HepG2 (cell line): Measurements from ENCODE around the gene ALLC. TPM values are rescaled to one million over a fixed set of nuclear protein-coding genes. Genes with fewer than 3 reads are reported as not detected.
A peak's percentile ranks its signal among the peaks of the same experiment; 100 is the strongest.

ENCODE experiments used
- MIER2 ChIP-seq: IDR thresholded peaks from 2 replicates; pipeline ENCODE4 v1.6.1; 2016; ENCODE audit warnings: missing biosample characterization, missing genetic modification reagents
- RBAK ChIP-seq: sonication (generic); formaldehyde crosslinking; IDR thresholded peaks from 2 replicates; pipeline ENCODE4 v1.5.1; 2020; ENCODE audit warnings: mild to moderate bottlenecking, missing genetic modification reagents
- RNF2 ChIP-seq: fragments of 450-650 bp; conservative IDR thresholded peaks from 2 replicates; pipeline ENCODE4 v1.6.1; 2016; ENCODE audit warnings: low read depth
- RORA ChIP-seq: sonication (generic); formaldehyde crosslinking; IDR thresholded peaks from 2 replicates; pipeline ENCODE4 v1.5.0; 2020; ENCODE audit warnings: mild to moderate bottlenecking, missing genetic modification reagents, moderate library complexity
- SNAI1 ChIP-seq: sonication (generic); formaldehyde crosslinking; IDR thresholded peaks from 2 replicates; pipeline ENCODE4 v1.5.0; 2020; ENCODE audit warnings: mild to moderate bottlenecking, missing genetic modification reagents, borderline replicate concordance
- SRF ChIP-seq: IDR thresholded peaks from 2 replicates; pipeline ENCODE4 v1.6.1; 2011; ENCODE audit warnings: mild to moderate bottlenecking, low read depth, low read length, moderate library complexity
- ZIK1 ChIP-seq: sonication (generic); formaldehyde crosslinking; IDR thresholded peaks from 2 replicates; pipeline ENCODE4 v1.5.0; 2020; ENCODE audit warnings: mild to moderate bottlenecking, low read depth, missing genetic modification reagents, borderline replicate concordance
- ZNF224 ChIP-seq: sonication (generic); formaldehyde crosslinking; IDR thresholded peaks from 2 replicates; pipeline ENCODE4 v1.5.0; 2020; ENCODE audit warnings: mild to moderate bottlenecking, missing genetic modification reagents
- ZNF253 ChIP-seq: sonication (generic); formaldehyde crosslinking; IDR thresholded peaks from 2 replicates; pipeline ENCODE4 v1.8.0; 2022; ENCODE audit warnings: mild to moderate bottlenecking, missing genetic modification reagents, borderline replicate concordance
- ZNF30 ChIP-seq: sonication (generic); formaldehyde crosslinking; IDR thresholded peaks from 2 replicates; pipeline ENCODE4 v1.5.0; 2020; ENCODE audit warnings: mild to moderate bottlenecking, missing genetic modification reagents
- ZNF367 ChIP-seq: sonication (generic); formaldehyde crosslinking; IDR thresholded peaks from 2 replicates; pipeline ENCODE4 v1.4.0; 2020; ENCODE audit warnings: missing genetic modification reagents, borderline replicate concordance
- ZNF556 ChIP-seq: sonication (generic); formaldehyde crosslinking; IDR thresholded peaks from 2 replicates; pipeline ENCODE4 v1.4.0; 2020; ENCODE audit warnings: mild to moderate bottlenecking, missing genetic modification reagents, borderline replicate concordance
- ZNF616 ChIP-seq: sonication (generic); formaldehyde crosslinking; IDR thresholded peaks from 2 replicates; pipeline ENCODE4 v1.5.0; 2020; ENCODE audit warnings: low read depth, mild to moderate bottlenecking, missing genetic modification reagents
- ZNF678 ChIP-seq: sonication (generic); formaldehyde crosslinking; IDR thresholded peaks from 2 replicates; pipeline ENCODE4 v1.4.0; 2020; ENCODE audit warnings: mild to moderate bottlenecking, missing genetic modification reagents
- ZNF775 ChIP-seq: sonication (generic); formaldehyde crosslinking; IDR thresholded peaks from 2 replicates; pipeline ENCODE4 v1.4.0; 2020; ENCODE audit warnings: missing genetic modification reagents, mild to moderate bottlenecking, moderate library complexity, borderline replicate concordance
- polyA plus RNA-seq, 8 experiments: library from polyadenylated mRNA; depleted of rRNA in 3 of 8; stranded (reverse) in 7 of 8; unstranded in 1 of 8; fragments of >200 nt; fragmentation: Illumina TruSeq in 4 of 8; extraction: Trizol in 4 of 8; gene quantifications; 2 replicates each; pipeline versions ENCODE4 v1.2.1 to v1.2.3, GENCODE V29; 2011 to 2016; ENCODE audit warnings: low read depth in 4 of 8, missing spikeins in 1 of 8, mixed read lengths in 1 of 8; ENCODE audit not compliant: insufficient read depth in 1 of 8
- total RNA-seq, 5 experiments: library from RNA; depleted of rRNA; stranded (reverse); fragments of >200 nt; fragmentation: Illumina TruSeq; extraction: Trizol; gene quantifications; 2 replicates each; pipeline ENCODE4 v1.2.3, GENCODE V29; 2016; ENCODE audit warnings: low read depth in 1 of 5
- TF ChIP-seq, protein P1 (sequence below): sonication (generic); formaldehyde crosslinking; IDR thresholded peaks from 2 replicates; pipeline ENCODE4 v1.5.0; 2020; ENCODE audit warnings: mild to moderate bottlenecking, missing genetic modification reagents, borderline replicate concordance
- TF ChIP-seq, protein P2 (sequence below): IDR thresholded peaks from 2 replicates; pipeline ENCODE4 v1.6.1; 2018; ENCODE audit warnings: missing genetic modification reagents, mild to moderate bottlenecking, missing compliant biosample characterization

ALLC gene
- total and polyA plus RNA-seq, 2 of the 13 experiments (the other 11 are each of a cell fraction or from before 2014, with no cell fraction given) = 0.08 to 0.11 TPM

DNA sequence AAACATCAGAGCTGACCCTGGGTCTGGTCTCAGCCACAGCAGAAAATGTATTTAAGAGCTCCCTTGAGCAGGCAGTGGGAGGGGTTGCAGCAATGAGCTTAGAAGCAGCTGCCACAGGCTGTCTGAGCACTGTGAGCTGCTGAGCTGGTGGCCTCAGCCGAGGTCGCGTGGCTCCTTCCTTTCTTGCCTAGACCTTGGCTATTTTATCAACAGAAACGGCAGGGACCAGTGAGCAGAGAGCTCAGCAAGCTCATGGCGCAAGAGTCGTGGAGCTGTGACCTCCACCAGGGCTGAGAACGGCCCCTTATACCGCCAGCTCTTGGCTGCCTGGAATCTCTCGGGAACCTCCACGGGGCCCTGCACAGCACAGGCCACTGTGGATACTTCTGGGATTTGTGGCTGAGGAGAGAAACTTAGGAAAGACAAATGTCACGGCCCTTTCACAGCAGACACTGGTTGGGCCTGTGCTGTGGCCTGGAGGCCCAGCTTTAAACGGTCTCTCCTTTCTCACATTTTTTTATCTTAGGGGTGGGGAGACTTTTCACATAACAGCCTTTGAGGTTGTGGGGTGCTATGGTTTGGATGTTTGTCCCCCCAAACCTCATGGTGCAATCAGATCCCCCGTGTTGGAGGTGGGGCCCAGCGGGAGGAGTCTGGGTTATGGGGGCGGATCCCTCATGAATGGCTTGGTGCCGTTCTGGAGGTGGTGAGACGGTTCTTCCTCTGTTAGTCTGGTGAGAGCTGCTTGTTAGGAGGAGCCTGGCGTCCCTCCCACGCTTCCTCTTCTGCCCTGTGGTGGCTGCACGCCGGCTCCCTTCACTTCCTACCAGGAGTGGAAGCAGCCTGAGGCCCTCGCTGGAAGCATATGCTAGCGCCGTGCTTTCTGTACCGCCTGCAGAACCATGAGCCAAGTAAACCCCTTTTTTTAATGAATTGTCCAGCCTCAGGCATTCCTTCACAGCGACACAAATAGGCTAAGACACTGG, 1.7 kb downstream of the ALLC start (continued):
- TF ChIP-seq ZNF367 (CRISPR knock-in tag) (no peak), RNF2 (no peak), ZIK1 (0 out of 2 replicates have a peak, but pooled peaks have one; percentile 37), ZNF678 (CRISPR knock-in tag) (no peak), ZNF616 (CRISPR knock-in tag) (no peak), ZNF556 (peak; percentile 23; the same call in 1 of the 2 replicates), ZNF775 (no peak), SNAI1 (CRISPR knock-in tag) (no peak), ZNF224 (CRISPR knock-in tag) (no peak), ZNF253 (CRISPR knock-in tag) (0 out of 2 replicates have a peak, but pooled peaks have one; percentile 54), RBAK (CRISPR knock-in tag) (no peak), MIER2 (CRISPR knock-in tag) (no peak), SRF (no peak), RORA (CRISPR knock-in tag) (no peak), ZNF30 (no peak)
- TF ChIP-seq, protein P1, sequence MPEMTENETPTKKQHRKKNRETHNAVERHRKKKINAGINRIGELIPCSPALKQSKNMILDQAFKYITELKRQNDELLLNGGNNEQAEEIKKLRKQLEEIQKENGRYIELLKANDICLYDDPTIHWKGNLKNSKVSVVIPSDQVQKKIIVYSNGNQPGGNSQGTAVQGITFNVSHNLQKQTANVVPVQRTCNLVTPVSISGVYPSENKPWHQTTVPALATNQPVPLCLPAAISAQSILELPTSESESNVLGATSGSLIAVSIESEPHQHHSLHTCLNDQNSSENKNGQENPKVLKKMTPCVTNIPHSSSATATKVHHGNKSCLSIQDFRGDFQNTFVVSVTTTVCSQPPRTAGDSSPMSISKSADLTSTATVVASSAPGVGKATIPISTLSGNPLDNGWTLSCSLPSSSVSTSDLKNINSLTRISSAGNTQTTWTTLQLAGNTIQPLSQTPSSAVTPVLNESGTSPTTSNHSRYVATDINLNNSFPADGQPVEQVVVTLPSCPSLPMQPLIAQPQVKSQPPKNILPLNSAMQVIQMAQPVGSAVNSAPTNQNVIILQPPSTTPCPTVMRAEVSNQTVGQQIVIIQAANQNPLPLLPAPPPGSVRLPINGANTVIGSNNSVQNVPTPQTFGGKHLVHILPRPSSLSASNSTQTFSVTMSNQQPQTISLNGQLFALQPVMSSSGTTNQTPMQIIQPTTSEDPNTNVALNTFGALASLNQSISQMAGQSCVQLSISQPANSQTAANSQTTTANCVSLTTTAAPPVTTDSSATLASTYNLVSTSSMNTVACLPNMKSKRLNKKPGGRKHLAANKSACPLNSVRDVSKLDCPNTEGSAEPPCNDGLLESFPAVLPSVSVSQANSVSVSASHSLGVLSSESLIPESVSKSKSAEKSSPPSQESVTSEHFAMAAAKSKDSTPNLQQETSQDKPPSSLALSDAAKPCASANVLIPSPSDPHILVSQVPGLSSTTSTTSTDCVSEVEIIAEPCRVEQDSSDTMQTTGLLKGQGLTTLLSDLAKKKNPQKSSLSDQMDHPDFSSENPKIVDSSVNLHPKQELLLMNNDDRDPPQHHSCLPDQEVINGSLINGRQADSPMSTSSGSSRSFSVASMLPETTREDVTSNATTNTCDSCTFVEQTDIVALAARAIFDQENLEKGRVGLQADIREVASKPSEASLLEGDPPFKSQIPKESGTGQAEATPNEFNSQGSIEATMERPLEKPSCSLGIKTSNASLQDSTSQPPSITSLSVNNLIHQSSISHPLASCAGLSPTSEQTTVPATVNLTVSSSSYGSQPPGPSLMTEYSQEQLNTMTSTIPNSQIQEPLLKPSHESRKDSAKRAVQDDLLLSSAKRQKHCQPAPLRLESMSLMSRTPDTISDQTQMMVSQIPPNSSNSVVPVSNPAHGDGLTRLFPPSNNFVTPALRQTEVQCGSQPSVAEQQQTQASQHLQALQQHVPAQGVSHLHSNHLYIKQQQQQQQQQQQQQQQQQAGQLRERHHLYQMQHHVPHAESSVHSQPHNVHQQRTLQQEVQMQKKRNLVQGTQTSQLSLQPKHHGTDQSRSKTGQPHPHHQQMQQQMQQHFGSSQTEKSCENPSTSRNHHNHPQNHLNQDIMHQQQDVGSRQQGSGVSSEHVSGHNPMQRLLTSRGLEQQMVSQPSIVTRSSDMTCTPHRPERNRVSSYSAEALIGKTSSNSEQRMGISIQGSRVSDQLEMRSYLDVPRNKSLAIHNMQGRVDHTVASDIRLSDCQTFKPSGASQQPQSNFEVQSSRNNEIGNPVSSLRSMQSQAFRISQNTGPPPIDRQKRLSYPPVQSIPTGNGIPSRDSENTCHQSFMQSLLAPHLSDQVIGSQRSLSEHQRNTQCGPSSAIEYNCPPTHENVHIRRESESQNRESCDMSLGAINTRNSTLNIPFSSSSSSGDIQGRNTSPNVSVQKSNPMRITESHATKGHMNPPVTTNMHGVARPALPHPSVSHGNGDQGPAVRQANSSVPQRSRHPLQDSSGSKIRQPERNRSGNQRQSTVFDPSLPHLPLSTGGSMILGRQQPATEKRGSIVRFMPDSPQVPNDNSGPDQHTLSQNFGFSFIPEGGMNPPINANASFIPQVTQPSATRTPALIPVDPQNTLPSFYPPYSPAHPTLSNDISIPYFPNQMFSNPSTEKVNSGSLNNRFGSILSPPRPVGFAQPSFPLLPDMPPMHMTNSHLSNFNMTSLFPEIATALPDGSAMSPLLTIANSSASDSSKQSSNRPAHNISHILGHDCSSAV (CRISPR knock-in tag) = no peak
- TF ChIP-seq, protein P2, sequence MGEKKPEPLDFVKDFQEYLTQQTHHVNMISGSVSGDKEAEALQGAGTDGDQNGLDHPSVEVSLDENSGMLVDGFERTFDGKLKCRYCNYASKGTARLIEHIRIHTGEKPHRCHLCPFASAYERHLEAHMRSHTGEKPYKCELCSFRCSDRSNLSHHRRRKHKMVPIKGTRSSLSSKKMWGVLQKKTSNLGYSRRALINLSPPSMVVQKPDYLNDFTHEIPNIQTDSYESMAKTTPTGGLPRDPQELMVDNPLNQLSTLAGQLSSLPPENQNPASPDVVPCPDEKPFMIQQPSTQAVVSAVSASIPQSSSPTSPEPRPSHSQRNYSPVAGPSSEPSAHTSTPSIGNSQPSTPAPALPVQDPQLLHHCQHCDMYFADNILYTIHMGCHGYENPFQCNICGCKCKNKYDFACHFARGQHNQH (CRISPR knock-in tag) = no peak; the same call in 1 of the 2 replicates
